Measurements from ENCODE around the gene RER1.

GRCh38 chr1:2389644-2390043 is 2.0 kb upstream of the RER1 start:
- TF ChIP-seq, protein P1, sequence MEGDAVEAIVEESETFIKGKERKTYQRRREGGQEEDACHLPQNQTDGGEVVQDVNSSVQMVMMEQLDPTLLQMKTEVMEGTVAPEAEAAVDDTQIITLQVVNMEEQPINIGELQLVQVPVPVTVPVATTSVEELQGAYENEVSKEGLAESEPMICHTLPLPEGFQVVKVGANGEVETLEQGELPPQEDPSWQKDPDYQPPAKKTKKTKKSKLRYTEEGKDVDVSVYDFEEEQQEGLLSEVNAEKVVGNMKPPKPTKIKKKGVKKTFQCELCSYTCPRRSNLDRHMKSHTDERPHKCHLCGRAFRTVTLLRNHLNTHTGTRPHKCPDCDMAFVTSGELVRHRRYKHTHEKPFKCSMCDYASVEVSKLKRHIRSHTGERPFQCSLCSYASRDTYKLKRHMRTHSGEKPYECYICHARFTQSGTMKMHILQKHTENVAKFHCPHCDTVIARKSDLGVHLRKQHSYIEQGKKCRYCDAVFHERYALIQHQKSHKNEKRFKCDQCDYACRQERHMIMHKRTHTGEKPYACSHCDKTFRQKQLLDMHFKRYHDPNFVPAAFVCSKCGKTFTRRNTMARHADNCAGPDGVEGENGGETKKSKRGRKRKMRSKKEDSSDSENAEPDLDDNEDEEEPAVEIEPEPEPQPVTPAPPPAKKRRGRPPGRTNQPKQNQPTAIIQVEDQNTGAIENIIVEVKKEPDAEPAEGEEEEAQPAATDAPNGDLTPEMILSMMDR (conservative IDR thresholded peaks at IDR 0.05; ENCODE audit: low read length): no peak
- no peak for TF ChIP-seq EZH2phosphoT487 (IDR thresholded peaks at IDR 0.05; ENCODE audit: borderline replicate concordance, low read depth, low read length)
